Tibial artery (tissue), 4 donors: ENCODE measurements around the gene RAB11FIP4.
A peak's percentile ranks its signal among the peaks of the same experiment; 100 is the strongest.

Source experiments
- DNase-seq, 2 donors: peaks; one replicate each; pipeline ENCODE4 v3.0.0-alpha.2; 2019
- H3K27ac ChIP-seq, 2 donors: fragments of 200-600 bp; sonication (generic) in 1 of 2; 1 replicate in 1 of 2; 2 replicates in 1 of 2; pipeline ENCODE4 v1.5.1; 2018 to 2019; ENCODE audit warnings: mild to moderate bottlenecking in 1 of 2
- H3K27me3 ChIP-seq, 2 donors: fragments of 200-600 bp; sonication (generic) in 1 of 2; one replicate each; pipeline versions ENCODE4 v1.5.1 to v1.6.0; 2016 to 2019
- H3K36me3 ChIP-seq, 3 donors: fragments of 200-600 bp; sonication (generic) in 2 of 3; one replicate each; pipeline ENCODE4 v1.5.1; 2016 to 2019; ENCODE audit warnings: mild to moderate bottlenecking in 2 of 3
- H3K4me1 ChIP-seq, 4 donors: fragments of 200-600 bp; sonication (generic) in 2 of 4; 1 replicate in 3 of 4; 2 replicates in 1 of 4; pipeline ENCODE4 v1.5.1; 2016 to 2019
- H3K4me3 ChIP-seq, 2 donors: fragments of 200-600 bp; sonication (generic) in 1 of 2; 1 replicate in 1 of 2; 2 replicates in 1 of 2; pipeline ENCODE4 v1.5.1; 2018 to 2019; ENCODE audit warnings: mild to moderate bottlenecking in 2 of 2
- H3K9me3 ChIP-seq, 3 donors: fragments of 200-600 bp; sonication (generic) in 1 of 3; one replicate each; pipeline ENCODE4 v1.5.1; 2016 to 2019
- CTCF ChIP-seq, 2 experiments: fragments of 200-600 bp in 1 of 2; fragments of 450-650 bp in 1 of 2; IDR thresholded peaks; one replicate each; pipeline ENCODE4 v1.5.1; 2017 to 2019; ENCODE audit warnings: antibody characterized with exemption in 2 of 2, mild to moderate bottlenecking in 1 of 2, moderate library complexity in 1 of 2
- intact Hi-C: fragments of 100-400 bp; cut with DNase I; formaldehyde crosslinking; loops from one replicate; pipeline ENCODE4 v1.15.0; 2023; ENCODE audit warnings: low total_unique reads

Gene RAB11FIP4

GRCh38 chr17:31527606-31528005 is 136.1 kb downstream of the RAB11FIP4 start:
- no peak for TF ChIP-seq CTCF (IDR thresholded peaks at IDR 0.05)
- no peaks in the 10 kb centered on the region for H3K9me3 ChIP-seq
- intact Hi-C loops = no loop called here
- H3K36me3 ChIP-seq = peaks cover 0 to 30% (median 0%) of the 10 kb centered on the region in 3 donors
- DNase-seq = no peak
- peaks cover 0 to 6% of the 10 kb centered on the region in 2 donors for H3K27me3 ChIP-seq
- H3K4me3 ChIP-seq = no peak overlapping the region
- H3K4me1 ChIP-seq = peaks cover 0 to 23% (median 4%) of the 10 kb centered on the region in 4 donors
- peak overlapping the region in 1 of 2 donors; percentile 7 for H3K27ac ChIP-seq

- Histone ChIP-seq H3K27me3 (no peaks in the 10 kb centered on the region), H3K27ac (peak overlapping the region in 1 of 2 donors; percentile 7), H3K36me3 (peaks cover 0 to 28% (median 0%) of the 10 kb centered on the region in 3 donors), H3K4me1 (peaks cover 0 to 28% (median 4%) of the 10 kb centered on the region in 4 donors), H3K4me3 (no peak overlapping the region), H3K9me3 (no peaks in the 10 kb centered on the region)
- intact Hi-C loops = no loop called here
- TF ChIP-seq CTCF (IDR thresholded peaks at IDR 0.05) = no peak
- no peak for DNase-seq
These were observed 136.9 kb downstream of the RAB11FIP4 start for GRCh38 chr17:31528291-31528874.

- DNase-seq = no peak
- Histone ChIP-seq H3K27ac (no peak overlapping the region), H3K9me3 (no peaks in the 10 kb centered on the region), H3K27me3 (no peaks in the 10 kb centered on the region), H3K36me3 (peaks cover 0 to 18% (median 0%) of the 10 kb centered on the region in 3 donors), H3K4me1 (peaks cover 0 to 33% (median 4%) of the 10 kb centered on the region in 4 donors), H3K4me3 (no peak overlapping the region)
- intact Hi-C loops = no loop called here
- no peak for TF ChIP-seq CTCF (IDR thresholded peaks at IDR 0.05)
These were observed 138.4 kb downstream of the RAB11FIP4 start for GRCh38 chr17:31529841-31530251.

- Histone ChIP-seq H3K36me3 (peaks cover 0 to 18% (median 0%) of the 10 kb centered on the region in 3 donors), H3K27me3 (no peaks in the 10 kb centered on the region), H3K4me1 (peaks cover 0 to 27% (median under 1%) of the 10 kb centered on the region in 4 donors), H3K27ac (no peak overlapping the region), H3K9me3 (no peaks in the 10 kb centered on the region), H3K4me3 (no peak overlapping the region)
- no peak for DNase-seq
- TF ChIP-seq CTCF (IDR thresholded peaks at IDR 0.05) = no peak
- intact Hi-C loops = no loop called here
These were observed 139.0 kb downstream of the RAB11FIP4 start for GRCh38 chr17:31530391-31530985.

- Histone ChIP-seq H3K27ac (no peak overlapping the region), H3K27me3 (no peaks in the 10 kb centered on the region)
- DNase-seq = no peak
These were observed 140.0 kb downstream of the RAB11FIP4 start for GRCh38 chr17:31531336-31531980.

More at GRCh38 chr17:31531336-31531980, 140.0 kb downstream of the RAB11FIP4 start:
- intact Hi-C loops = no loop called here
- peaks cover 0 to 18% (median 0%) of the 10 kb centered on the region in 3 donors for H3K36me3 ChIP-seq
- no peak overlapping the region for H3K4me3 ChIP-seq
- H3K4me1 ChIP-seq = peaks cover 0 to 24% (median 0%) of the 10 kb centered on the region in 4 donors
- H3K9me3 ChIP-seq = no peaks in the 10 kb centered on the region
- no peak for TF ChIP-seq CTCF (IDR thresholded peaks at IDR 0.05)
